OCI-LY7 (cell line): Measurements from ENCODE around the gene CMIP. TPM values are rescaled to one million over a fixed set of nuclear protein-coding genes. Genes with fewer than 3 reads are reported as not detected.
A peak's percentile ranks its signal among the peaks of the same experiment; 100 is the strongest.

ENCODE experiments used
- BruUV-seq: library from RNA; stranded (reverse); fragments of 400-500 nt; replicated peaks from 2 replicates; lab custom pipeline; 2021; lab: Mats Ljungman, UMichigan
- CTCF ChIA-PET: fragments of 300-600 bp; sonication (Branson Sonifier 250); formaldehyde crosslinking; loops from one replicate; lab custom pipeline; 2022; ENCODE audit warnings: antibody characterized with exemption; ENCODE audit not compliant: unreplicated experiment; lab: Charles Lee
- POLR2A ChIA-PET: fragments of 300-600 bp; sonication (Branson Sonifier 250); formaldehyde crosslinking; loops from one replicate; lab custom pipeline; 2022; ENCODE audit warnings: antibody characterized with exemption; lab: Charles Lee
- DNase-seq: peaks from one replicate; pipeline ENCODE4 v3.0.0-alpha.2; 2015; ENCODE audit warnings: low spot score
- H2AFZ ChIP-seq: fragments of 200-600 bp; sonication (generic), shearing (Covaris generic); 2 replicates; pipeline ENCODE4 v1.6.1; 2014; ENCODE audit warnings: mild to moderate bottlenecking, antibody characterized with exemption, low read length, moderate library complexity
- H3K27ac ChIP-seq: fragments of 200-600 bp; sonication (generic); 2 replicates; pipeline ENCODE4 v1.5.1; 2014; ENCODE audit warnings: mixed run types, low read depth, mild to moderate bottlenecking, moderate library complexity, low read length, inconsistent platforms; ENCODE audit not compliant: poor library complexity, severe bottlenecking
- H3K36me3 ChIP-seq: fragments of 200-600 bp; sonication (generic); 2 replicates; pipeline ENCODE4 v1.6.1; 2014; ENCODE audit warnings: mild to moderate bottlenecking, antibody characterized with exemption, low read length, moderate library complexity, mixed read lengths; ENCODE audit not compliant: insufficient read depth
- H3K4me1 ChIP-seq: fragments of 200-600 bp; sonication (generic); 2 replicates; pipeline ENCODE4 v1.5.1; 2014; ENCODE audit warnings: mild to moderate bottlenecking, low read length; ENCODE audit not compliant: insufficient read depth, poor library complexity, severe bottlenecking
- H3K4me2 ChIP-seq: fragments of 200-600 bp; sonication (generic); 2 replicates; pipeline ENCODE4 v1.6.1; 2014; ENCODE audit warnings: mild to moderate bottlenecking, low read length
- H3K4me3 ChIP-seq: fragments of 200-600 bp; sonication (generic); 2 replicates; pipeline ENCODE4 v1.5.1; 2014; ENCODE audit warnings: mild to moderate bottlenecking, low read depth, low read length; ENCODE audit not compliant: poor library complexity, severe bottlenecking
- H3K79me2 ChIP-seq: fragments of 200-600 bp; sonication (generic); 2 replicates; pipeline ENCODE4 v1.6.1; 2016; ENCODE audit warnings: low read depth, mild to moderate bottlenecking, low read length, moderate library complexity, mixed read lengths; ENCODE audit not compliant: insufficient read depth
- H3K9me2 ChIP-seq: fragments of 200-600 bp; sonication (generic); 2 replicates; pipeline ENCODE4 v1.6.1; 2016; ENCODE audit warnings: mild to moderate bottlenecking, low read length, mixed read lengths; ENCODE audit not compliant: insufficient read depth
- H3K9me3 ChIP-seq: fragments of 200-600 bp; sonication (generic); 2 replicates; pipeline ENCODE4 v1.6.1; 2014; ENCODE audit warnings: mild to moderate bottlenecking, mixed run types, low read length, mixed read lengths
- H4K20me1 ChIP-seq: fragments of 200-600 bp; sonication (generic); 2 replicates; pipeline ENCODE4 v1.6.1; 2014; ENCODE audit warnings: mild to moderate bottlenecking, antibody characterized with exemption, low read length, moderate library complexity, mixed read lengths; ENCODE audit not compliant: insufficient read depth
- EZH2phosphoT487 ChIP-seq: fragments of 200-600 bp; sonication (generic); IDR thresholded peaks from 2 replicates; pipeline ENCODE4 v1.6.1; 2018; ENCODE audit warnings: low read depth, borderline replicate concordance, mild to moderate bottlenecking, mixed run types, antibody characterized with exemption, low read length, moderate library complexity, mixed read lengths
- intact Hi-C: fragments of 100-400 bp; cut with micrococcal nuclease; formaldehyde crosslinking; loops from one replicate; pipeline ENCODE4 v1.10.0; 2022; ENCODE audit not compliant: unreplicated experiment
- total RNA-seq, 2 experiments: library from RNA; depleted of rRNA in 1 of 2; stranded (reverse); fragments of >200 nt in 1 of 2; shearing (Covaris generic) in 1 of 2; gene quantifications; 2 replicates each; pipeline ENCODE4 v1.2.3, GENCODE V29; 2014 to 2022
- TF ChIP-seq, protein P1 (sequence below): fragments of 200-600 bp; sonication (generic); conservative IDR thresholded peaks from 2 replicates; pipeline ENCODE4 v1.5.1; 2014; ENCODE audit warnings: mild to moderate bottlenecking, antibody characterized with exemption, low read length, moderate library complexity, mixed read lengths

CMIP gene
- total RNA-seq, 2 experiments from 2014 or later, result 15.4 to 70.3 TPM

DNA sequence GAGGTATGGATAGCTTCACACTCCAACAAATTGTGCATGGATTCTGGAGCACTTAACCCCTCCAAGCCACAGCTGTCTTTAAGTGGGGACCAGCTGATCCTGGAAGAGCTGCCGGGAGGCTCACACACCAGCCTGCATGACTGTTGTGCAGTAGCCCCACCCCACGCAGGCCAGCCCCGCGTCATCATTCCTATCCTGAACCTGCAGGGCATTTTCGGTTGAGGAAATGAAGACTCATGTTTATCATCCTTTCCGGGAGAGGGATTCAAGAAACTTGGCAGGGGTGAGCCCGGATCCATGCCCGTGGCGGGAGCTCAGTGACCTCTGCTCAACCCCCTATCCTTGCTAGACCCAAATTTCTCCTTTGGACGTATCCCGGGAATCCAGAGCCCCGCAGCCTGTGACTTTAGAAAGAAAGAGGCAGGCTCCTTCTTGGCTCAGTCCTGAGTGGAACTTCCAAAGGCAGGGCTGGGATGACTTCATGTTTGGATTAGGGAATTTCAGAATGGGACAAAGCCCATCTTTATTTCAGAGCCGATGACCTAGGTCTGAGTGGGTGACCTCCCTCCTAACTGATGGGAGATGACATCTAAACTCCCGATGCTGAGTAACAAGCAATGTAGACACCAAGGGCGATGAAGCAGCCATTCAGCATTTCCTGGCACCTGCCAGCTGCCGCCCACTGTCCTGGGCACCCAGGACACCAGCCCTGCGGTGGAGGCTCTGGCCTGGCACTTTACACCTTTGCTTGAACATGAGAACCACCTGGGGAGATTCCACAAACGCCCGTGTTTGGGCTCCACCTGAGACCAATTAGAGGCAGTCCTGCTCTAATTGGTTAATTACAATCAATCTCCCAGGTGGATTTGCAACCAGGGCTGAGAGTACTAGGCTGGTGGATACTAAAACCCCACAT, 43.3 kb upstream of the CMIP start:
- intact Hi-C loops, result no loop called here
- H3K27ac ChIP-seq, result no peak overlapping the region
- no peaks in the 10 kb centered on the region for H3K79me2 ChIP-seq
- DNase-seq, result no peak
- ChIA-PET POLR2A (interaction anchor here (1.1 kb wide), 1 partner anchor 16 kb away, joined by 3 read pairs; no protein-coding TSS in a partner anchor), CTCF (no interaction called here)
- TF ChIP-seq, protein P1, sequence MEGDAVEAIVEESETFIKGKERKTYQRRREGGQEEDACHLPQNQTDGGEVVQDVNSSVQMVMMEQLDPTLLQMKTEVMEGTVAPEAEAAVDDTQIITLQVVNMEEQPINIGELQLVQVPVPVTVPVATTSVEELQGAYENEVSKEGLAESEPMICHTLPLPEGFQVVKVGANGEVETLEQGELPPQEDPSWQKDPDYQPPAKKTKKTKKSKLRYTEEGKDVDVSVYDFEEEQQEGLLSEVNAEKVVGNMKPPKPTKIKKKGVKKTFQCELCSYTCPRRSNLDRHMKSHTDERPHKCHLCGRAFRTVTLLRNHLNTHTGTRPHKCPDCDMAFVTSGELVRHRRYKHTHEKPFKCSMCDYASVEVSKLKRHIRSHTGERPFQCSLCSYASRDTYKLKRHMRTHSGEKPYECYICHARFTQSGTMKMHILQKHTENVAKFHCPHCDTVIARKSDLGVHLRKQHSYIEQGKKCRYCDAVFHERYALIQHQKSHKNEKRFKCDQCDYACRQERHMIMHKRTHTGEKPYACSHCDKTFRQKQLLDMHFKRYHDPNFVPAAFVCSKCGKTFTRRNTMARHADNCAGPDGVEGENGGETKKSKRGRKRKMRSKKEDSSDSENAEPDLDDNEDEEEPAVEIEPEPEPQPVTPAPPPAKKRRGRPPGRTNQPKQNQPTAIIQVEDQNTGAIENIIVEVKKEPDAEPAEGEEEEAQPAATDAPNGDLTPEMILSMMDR, result no peak
- TF ChIP-seq EZH2phosphoT487, result no peak
- H3K9me2 ChIP-seq, result no peaks in the 10 kb centered on the region
- H2AFZ ChIP-seq, result no peak overlapping the region
- H4K20me1 ChIP-seq, result no peaks in the 10 kb centered on the region
- peaks cover 10% of the 10 kb centered on the region for H3K4me1 ChIP-seq
- no peaks in the 10 kb centered on the region for H3K36me3 ChIP-seq
- no TSS peak for BruUV-seq
- H3K9me3 ChIP-seq, result no peaks in the 10 kb centered on the region
- no peak overlapping the region for H3K4me3 ChIP-seq
- H3K4me2 ChIP-seq, result no peak overlapping the region

DNA sequence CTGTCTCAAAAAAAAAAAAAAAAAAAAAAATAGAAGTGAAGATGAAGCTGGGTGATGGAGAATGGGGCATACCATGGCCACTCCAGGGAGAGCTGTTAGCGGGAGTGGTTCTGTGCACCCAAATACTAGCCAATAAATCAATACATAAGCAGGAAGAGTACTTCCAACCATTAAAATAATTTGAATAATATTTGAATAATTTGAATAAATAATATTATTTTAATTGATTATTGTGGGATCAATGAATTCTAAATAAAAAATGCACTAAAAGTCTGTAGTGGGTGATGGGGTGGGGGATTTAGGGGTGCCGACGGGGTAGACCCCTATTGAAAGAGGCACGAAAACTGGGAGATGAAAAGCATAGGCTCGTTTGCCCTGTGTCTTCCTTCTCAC, 41.4 kb upstream of the CMIP start:
- peak overlapping the region; percentile 55 for H3K4me3 ChIP-seq
- intact Hi-C loops, result loop anchor here (1.0 kb wide), 3 partner anchors 220 to 335 kb away; no protein-coding TSS in a partner anchor
- peak overlapping the region; percentile 68 for H3K4me2 ChIP-seq
- TF ChIP-seq EZH2phosphoT487, result no peak
- TF ChIP-seq, protein P1, result no peak
- no peak overlapping the region for H3K27ac ChIP-seq
- no TSS peak for BruUV-seq
- H3K9me2 ChIP-seq, result no peaks in the 10 kb centered on the region
- H3K79me2 ChIP-seq, result no peaks in the 10 kb centered on the region
- H3K4me1 ChIP-seq, result peaks cover 10% of the 10 kb centered on the region
- H3K36me3 ChIP-seq, result no peaks in the 10 kb centered on the region
- ChIA-PET CTCF (interaction anchor here (1.9 kb wide), 1 partner anchor 78 kb away, joined by 7 read pairs; no protein-coding TSS in a partner anchor), POLR2A (interaction anchor here (0.6 to 0.7 kb wide), 3 partner anchors 67 to 334 kb away, joined by 3 to 12 read pairs (median 3); no protein-coding TSS in a partner anchor)
- DNase-seq, result no peak
- peak overlapping the region; percentile 29; the same call in 1 of the 2 replicates for H2AFZ ChIP-seq
- H3K9me3 ChIP-seq, result no peaks in the 10 kb centered on the region
- H4K20me1 ChIP-seq, result no peaks in the 10 kb centered on the region
